ENCODE results near the gene ALPL.

DNA sequence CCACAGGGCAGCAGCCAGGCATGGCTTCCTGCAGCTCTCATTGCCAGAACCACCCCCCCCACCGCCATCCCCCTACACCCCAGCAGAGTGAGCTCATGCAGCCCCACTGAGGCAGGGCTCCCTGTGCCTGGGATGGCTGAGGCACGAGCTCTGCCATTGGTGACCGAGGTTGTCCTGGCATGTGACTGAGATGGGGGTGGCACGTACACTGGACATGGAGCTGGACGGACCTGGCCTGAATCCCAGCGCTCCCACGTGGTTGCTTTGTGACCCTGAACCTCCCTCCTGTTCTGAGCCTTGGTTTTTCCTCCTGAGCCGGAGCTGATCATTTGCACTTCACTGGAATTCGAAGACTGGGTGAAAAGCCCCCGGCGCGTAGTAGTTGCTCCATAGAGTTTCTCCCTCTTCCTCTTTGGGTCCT lies 28.3 kb downstream of the ALPL start:
- TF ChIP-seq, protein P1, sequence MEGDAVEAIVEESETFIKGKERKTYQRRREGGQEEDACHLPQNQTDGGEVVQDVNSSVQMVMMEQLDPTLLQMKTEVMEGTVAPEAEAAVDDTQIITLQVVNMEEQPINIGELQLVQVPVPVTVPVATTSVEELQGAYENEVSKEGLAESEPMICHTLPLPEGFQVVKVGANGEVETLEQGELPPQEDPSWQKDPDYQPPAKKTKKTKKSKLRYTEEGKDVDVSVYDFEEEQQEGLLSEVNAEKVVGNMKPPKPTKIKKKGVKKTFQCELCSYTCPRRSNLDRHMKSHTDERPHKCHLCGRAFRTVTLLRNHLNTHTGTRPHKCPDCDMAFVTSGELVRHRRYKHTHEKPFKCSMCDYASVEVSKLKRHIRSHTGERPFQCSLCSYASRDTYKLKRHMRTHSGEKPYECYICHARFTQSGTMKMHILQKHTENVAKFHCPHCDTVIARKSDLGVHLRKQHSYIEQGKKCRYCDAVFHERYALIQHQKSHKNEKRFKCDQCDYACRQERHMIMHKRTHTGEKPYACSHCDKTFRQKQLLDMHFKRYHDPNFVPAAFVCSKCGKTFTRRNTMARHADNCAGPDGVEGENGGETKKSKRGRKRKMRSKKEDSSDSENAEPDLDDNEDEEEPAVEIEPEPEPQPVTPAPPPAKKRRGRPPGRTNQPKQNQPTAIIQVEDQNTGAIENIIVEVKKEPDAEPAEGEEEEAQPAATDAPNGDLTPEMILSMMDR (conservative IDR thresholded peaks at IDR 0.05 in 1 of 2, IDR thresholded peaks at IDR 0.05 in 1 of 2; ENCODE audit: extremely low read depth in 1 of 2, insufficient read depth in 1 of 2, low read depth in 1 of 2, low read length in 2 of 2) = no peak
- no peak for TF ChIP-seq EZH2 (IDR thresholded peaks at IDR 0.05; ENCODE audit: borderline replicate concordance, low read length)

Measured in mammary epithelial cell (primary cell).